GM10266 (cell line): ENCODE data around the gene DLX1.

Experiments used
- DNase-seq: peaks from one replicate; pipeline ENCODE4 v3.0.0; 2012; ENCODE audit errors: extremely low spot score
- TF ChIP-seq, protein P1 (sequence below): IDR thresholded peaks from 2 replicates; pipeline ENCODE4 v1.5.1; 2012; ENCODE audit warnings: mild to moderate bottlenecking, low read depth; ENCODE audit not compliant: control insufficient read depth, insufficient read depth; ENCODE audit errors: missing control alignments

Gene DLX1

DNA sequence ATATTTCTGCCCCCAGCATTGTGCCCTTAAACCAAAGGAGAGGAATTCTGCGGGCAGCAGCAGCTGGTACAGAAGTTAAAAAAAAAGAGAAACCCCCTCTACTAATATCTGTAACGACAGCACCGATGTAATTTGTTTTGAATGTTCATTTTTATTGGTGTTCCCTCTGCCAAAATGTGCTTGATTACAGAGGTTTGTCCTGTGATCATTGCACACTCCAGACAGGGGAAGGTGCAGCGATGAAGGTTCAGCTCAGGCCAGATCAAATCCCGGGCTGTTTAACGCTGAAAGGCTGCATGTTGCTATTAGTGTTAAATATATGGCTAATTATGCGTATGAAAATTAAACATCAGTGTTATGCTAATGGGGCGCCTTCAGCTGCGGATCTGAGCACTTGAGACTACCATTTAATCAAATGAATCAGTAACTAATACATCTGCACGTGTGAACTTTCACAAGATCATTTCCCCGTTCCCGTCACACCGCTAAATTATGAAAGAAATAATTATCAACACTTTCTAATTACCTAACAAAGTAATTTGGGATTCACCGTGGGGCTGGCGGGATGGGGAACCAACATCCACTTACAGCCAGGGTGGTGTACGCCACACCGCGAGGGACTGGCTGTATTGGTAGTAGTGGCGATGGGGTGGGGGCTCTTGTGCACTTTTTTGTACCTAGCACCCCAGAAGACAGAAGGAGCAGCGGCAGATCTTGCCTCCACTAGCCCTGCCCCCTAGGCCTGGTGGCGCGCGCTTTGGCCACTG lies 1.5 kb upstream of the DLX1 start:
- TF ChIP-seq, protein P1, sequence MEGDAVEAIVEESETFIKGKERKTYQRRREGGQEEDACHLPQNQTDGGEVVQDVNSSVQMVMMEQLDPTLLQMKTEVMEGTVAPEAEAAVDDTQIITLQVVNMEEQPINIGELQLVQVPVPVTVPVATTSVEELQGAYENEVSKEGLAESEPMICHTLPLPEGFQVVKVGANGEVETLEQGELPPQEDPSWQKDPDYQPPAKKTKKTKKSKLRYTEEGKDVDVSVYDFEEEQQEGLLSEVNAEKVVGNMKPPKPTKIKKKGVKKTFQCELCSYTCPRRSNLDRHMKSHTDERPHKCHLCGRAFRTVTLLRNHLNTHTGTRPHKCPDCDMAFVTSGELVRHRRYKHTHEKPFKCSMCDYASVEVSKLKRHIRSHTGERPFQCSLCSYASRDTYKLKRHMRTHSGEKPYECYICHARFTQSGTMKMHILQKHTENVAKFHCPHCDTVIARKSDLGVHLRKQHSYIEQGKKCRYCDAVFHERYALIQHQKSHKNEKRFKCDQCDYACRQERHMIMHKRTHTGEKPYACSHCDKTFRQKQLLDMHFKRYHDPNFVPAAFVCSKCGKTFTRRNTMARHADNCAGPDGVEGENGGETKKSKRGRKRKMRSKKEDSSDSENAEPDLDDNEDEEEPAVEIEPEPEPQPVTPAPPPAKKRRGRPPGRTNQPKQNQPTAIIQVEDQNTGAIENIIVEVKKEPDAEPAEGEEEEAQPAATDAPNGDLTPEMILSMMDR = no peak
- peak; percentile 32 for DNase-seq

DNA sequence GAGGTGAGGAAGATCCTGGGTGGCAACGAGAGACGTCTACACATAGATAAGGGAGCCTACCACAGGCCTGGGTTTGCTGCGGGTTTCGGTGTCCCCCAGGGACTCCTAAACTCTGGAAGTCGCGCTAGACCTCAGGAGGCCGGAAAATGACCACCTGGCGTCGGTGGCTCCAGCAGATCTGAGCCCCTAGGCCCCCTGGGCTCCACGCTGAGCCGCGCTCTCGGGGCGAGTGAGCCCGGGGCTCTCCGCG lies 987 bp upstream of the DLX1 start:
- TF ChIP-seq, protein P1 = no peak
- no peak for DNase-seq

GRCh38 chr2:172084645-172085459 lies 455 bp upstream of the DLX1 start:
- DNase-seq = peak; percentile 90
- TF ChIP-seq, protein P1 = no peak

- peak; percentile 62 for DNase-seq
- TF ChIP-seq, protein P1 = peak; percentile 7
Measured at GRCh38 chr2:172086241-172087206, 1.2 kb downstream of the DLX1 start.

DNA sequence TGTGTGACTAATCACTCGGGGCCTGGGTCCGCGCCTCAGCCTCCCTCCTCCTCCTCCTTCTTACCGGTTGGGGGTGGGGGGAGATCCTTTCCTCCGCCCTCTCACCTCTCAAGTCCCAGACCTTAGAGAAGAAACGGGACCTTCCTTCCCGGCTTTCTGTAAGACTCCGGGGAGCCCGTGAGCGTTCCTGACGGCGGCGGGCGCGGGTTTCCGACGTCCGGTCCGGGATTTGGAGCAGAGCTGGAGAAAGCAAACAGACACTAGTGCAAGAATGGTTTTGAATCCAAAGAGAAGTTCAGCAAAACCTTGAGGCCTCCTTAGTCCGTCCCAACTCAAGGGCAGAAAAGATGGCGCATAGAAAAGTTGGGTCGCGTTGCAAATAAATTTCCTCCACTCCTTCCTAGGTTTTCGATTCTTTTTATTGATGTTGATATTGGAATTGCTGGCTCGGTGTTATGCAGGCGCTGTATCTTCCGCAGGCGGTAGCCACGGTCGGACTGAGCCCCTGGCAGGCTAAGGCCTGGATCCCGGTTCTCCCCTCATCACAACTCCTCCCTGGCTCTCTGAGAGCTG lies 2.0 kb downstream of the DLX1 start:
- DNase-seq = no peak

GRCh38 chr2:172087780-172088244 lies 2.5 kb downstream of the DLX1 start:
- peak; percentile 31 for DNase-seq
- TF ChIP-seq, protein P1 = no peak

More for the DNA sequence above, 2.0 kb downstream of the DLX1 start:
- TF ChIP-seq, protein P1 = no peak
